Erythroblast (primary cell): ENCODE measurements around the gene CLDN11.

Experiments
- GATA1 ChIP-seq: IDR thresholded peaks from 2 replicates; pipeline ENCODE4 v1.6.1; 2011; ENCODE audit warnings: low read depth, mild to moderate bottlenecking, control low read depth, low read length, moderate library complexity
- POLR2A ChIP-seq: IDR thresholded peaks from 2 replicates; pipeline ENCODE4 v1.6.1; 2011; ENCODE audit warnings: mild to moderate bottlenecking, low read length

DNA sequence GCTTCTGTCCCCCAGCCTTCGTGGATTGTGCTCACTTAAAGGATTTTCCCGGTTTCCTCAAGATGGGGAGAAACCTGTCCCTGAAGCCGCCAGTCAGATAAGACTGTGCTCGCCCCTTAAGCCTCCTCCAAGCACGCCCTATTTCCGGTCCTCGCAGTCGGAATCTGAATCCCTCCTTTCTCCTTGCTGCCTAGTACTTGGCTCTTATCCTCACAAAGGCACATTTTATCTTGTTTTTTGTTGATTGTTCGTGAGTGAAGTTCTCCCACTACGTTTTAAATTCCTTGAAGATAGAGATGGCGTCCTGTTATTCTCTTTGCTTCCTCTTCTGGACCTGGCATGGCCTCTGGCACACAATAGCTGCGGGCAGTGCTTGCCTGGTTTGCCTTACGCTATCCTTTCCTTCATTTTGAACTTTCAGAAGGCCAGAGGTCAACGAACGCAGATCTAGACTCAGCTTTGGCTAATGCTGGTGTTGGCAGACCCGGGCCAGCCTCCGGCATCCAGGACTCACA lies 1.7 kb downstream of the CLDN11 start:
- TF ChIP-seq POLR2A (no peak), GATA1 (no peak)
